Natural killer cell (primary cell): Measurements from ENCODE around the gene SERPINE2. TPM values are rescaled to one million over a fixed set of nuclear protein-coding genes. Genes with fewer than 3 reads are reported as not detected.

Experiments
- ATAC-seq, 3 donors: fragments of 150-1000 bp in 2 of 3; fragments of 200-7000 bp in 1 of 3; cut with Tn5 transposase; 1 replicate in 1 of 3; 2 replicates in 2 of 3; pipeline ENCODE4 v1.10.0; 2021; ENCODE audit warnings: mild to moderate bottlenecking in 2 of 3, moderate library complexity in 2 of 3
- DNase-seq, 2 donors: peaks; one replicate each; pipeline versions ENCODE4 v3.0.0 to v3.0.0-alpha.2; 2013 to 2021; ENCODE audit warnings: mixed read lengths in 1 of 2
- H3K27ac ChIP-seq: one replicate; pipeline ENCODE4 v1.5.1; 2013; ENCODE audit warnings: mild to moderate bottlenecking, low read length
- H3K27me3 ChIP-seq: one replicate; pipeline ENCODE4 v1.6.1; 2013; ENCODE audit warnings: low read length; ENCODE audit not compliant: control insufficient read depth, insufficient read depth
- H3K36me3 ChIP-seq: one replicate; pipeline ENCODE4 v1.6.1; 2013; ENCODE audit warnings: low read length; ENCODE audit not compliant: control insufficient read depth, insufficient read depth
- H3K4me1 ChIP-seq: one replicate; pipeline ENCODE4 v1.6.1; 2013; ENCODE audit warnings: low read length; ENCODE audit not compliant: control insufficient read depth, insufficient read depth
- H3K4me3 ChIP-seq: one replicate; pipeline ENCODE4 v1.5.1; 2013; ENCODE audit warnings: low read length
- H3K9me3 ChIP-seq: one replicate; pipeline ENCODE4 v1.6.1; 2013; ENCODE audit warnings: low read length; ENCODE audit not compliant: control insufficient read depth, insufficient read depth
- H3K27ac Mint-ChIP-seq, 2 donors: one replicate each; pipeline ENCODE4 v1.8.0; 2022; ENCODE audit warnings: mild to moderate bottlenecking in 2 of 2, mixed read lengths in 2 of 2, moderate library complexity in 1 of 2
- H3K27me3 Mint-ChIP-seq, 2 donors: one replicate each; pipeline ENCODE4 v1.8.0; 2022; ENCODE audit warnings: low read depth in 2 of 2, mixed read lengths in 2 of 2
- H3K36me3 Mint-ChIP-seq: one replicate; pipeline ENCODE4 v1.8.0; 2022; ENCODE audit warnings: mixed read lengths
- H3K4me1 Mint-ChIP-seq, 2 donors: one replicate each; pipeline ENCODE4 v1.8.0; 2022; ENCODE audit warnings: mixed read lengths in 2 of 2
- H3K4me3 Mint-ChIP-seq: one replicate; pipeline ENCODE4 v1.8.0; 2022; ENCODE audit warnings: mild to moderate bottlenecking, moderate library complexity, mixed read lengths
- H3K9me3 Mint-ChIP-seq, 2 donors: one replicate each; pipeline ENCODE4 v1.8.0; 2022; ENCODE audit warnings: mixed read lengths in 2 of 2
- CTCF ChIP-seq: fragments of 200-600 bp; IDR thresholded peaks from one replicate; pipeline ENCODE4 v1.8.0; 2022; ENCODE audit warnings: antibody characterized with exemption
- WGBS: methylation state at CpG from one replicate; pipeline ENCODE4 v1.1.7; 2013; ENCODE audit warnings: missing lambda C conversion rate; ENCODE audit not compliant: insufficient coverage; 5-methylcytosine and 5-hydroxymethylcytosine counted together
- intact Hi-C: fragments of 100-400 bp; cut with micrococcal nuclease; formaldehyde crosslinking; loops from one replicate; pipeline ENCODE4 v1.14.2; 2022
- total RNA-seq, 4 donors: library from RNA; stranded (reverse); fragments of 120-200 nt in 1 of 4; gene quantifications; one replicate each; pipeline versions ENCODE4 v1.2.3 to v1.2.4, GENCODE V29; 2013 to 2022

SERPINE2 gene
- total RNA-seq, 3 donors from 2014 or later (not counting 1 experiment from before 2014, with no cell fraction given) = 3.5 to 14.6 (median 8.4) TPM

GRCh38 chr2:223970343-223971128 lies 68.5 kb downstream of the SERPINE2 start:
- Histone ChIP-seq H3K27me3 (no peaks in the 10 kb centered on the region), H3K4me3 (no peak overlapping the region), H3K9me3 (no peaks in the 10 kb centered on the region), H3K4me1 (no peaks in the 10 kb centered on the region), H3K36me3 (peaks cover 20% of the 10 kb centered on the region), H3K27ac (no peak overlapping the region)
- Mint-ChIP-seq H3K4me1 (peaks cover 9 to 11% of the 10 kb centered on the region in 2 donors), H3K27ac (peak overlapping the region in 1 of 2 donors; percentile 22), H3K27me3 (no peaks in the 10 kb centered on the region), H3K4me3 (no peak overlapping the region), H3K9me3 (no peaks in the 10 kb centered on the region), H3K36me3 (no peaks in the 10 kb centered on the region)
- intact Hi-C loops = loop anchor here (1.0 to 5.0 kb wide), 3 partner anchors 23 to 397 kb away; no protein-coding TSS in a partner anchor
- ATAC-seq (peak; percentile 73 to 79 (median 78)), DNase-seq (peak in 1 of 2 donors; percentile 82)
- TF ChIP-seq CTCF = peak; percentile 97
- WGBS = 68% methylated on average over 8 of the region's 8 CpGs

GRCh38 chr2:223969856-223970255 lies 69.2 kb downstream of the SERPINE2 start:
- Histone ChIP-seq H3K4me1 (no peaks in the 10 kb centered on the region), H3K27me3 (no peaks in the 10 kb centered on the region), H3K27ac (no peak overlapping the region), H3K36me3 (peaks cover 25% of the 10 kb centered on the region), H3K9me3 (no peaks in the 10 kb centered on the region), H3K4me3 (no peak overlapping the region)
- H3K4me1 Mint-ChIP-seq = peaks cover 9 to 11% of the 10 kb centered on the region in 2 donors
- H3K36me3 Mint-ChIP-seq = no peaks in the 10 kb centered on the region
- DNase-seq (no peak), ATAC-seq (no peak)
- intact Hi-C loops = loop anchor here (1.0 to 5.0 kb wide), 3 partner anchors 23 to 397 kb away; no protein-coding TSS in a partner anchor
- H3K27me3 Mint-ChIP-seq = no peaks in the 10 kb centered on the region
- H3K4me3 Mint-ChIP-seq = no peak overlapping the region
- WGBS = 96% methylated on average over 1 of the region's 1 CpG
- TF ChIP-seq CTCF = no peak
- no peak overlapping the region for H3K27ac Mint-ChIP-seq
- H3K9me3 Mint-ChIP-seq = no peaks in the 10 kb centered on the region

GRCh38 chr2:223969315-223969714 lies 69.8 kb downstream of the SERPINE2 start:
- H3K4me1 ChIP-seq = no peaks in the 10 kb centered on the region
- ATAC-seq (no peak), DNase-seq (no peak)
- H3K9me3 ChIP-seq = no peaks in the 10 kb centered on the region
- no peaks in the 10 kb centered on the region for H3K27me3 ChIP-seq
- peaks cover 30% of the 10 kb centered on the region for H3K36me3 ChIP-seq
- no peak overlapping the region for H3K4me3 Mint-ChIP-seq
- no peak overlapping the region for H3K27ac Mint-ChIP-seq
- peaks cover 9 to 11% of the 10 kb centered on the region in 2 donors for H3K4me1 Mint-ChIP-seq
- no peaks in the 10 kb centered on the region for H3K9me3 Mint-ChIP-seq
- intact Hi-C loops = no loop called here
- WGBS = 86% methylated on average over 1 of the region's 3 CpGs
- no peaks in the 10 kb centered on the region for H3K36me3 Mint-ChIP-seq
- H3K27me3 Mint-ChIP-seq = no peaks in the 10 kb centered on the region
- H3K27ac ChIP-seq = no peak overlapping the region
- no peak overlapping the region for H3K4me3 ChIP-seq
- no peak for TF ChIP-seq CTCF
